C4-2B (cell line): Measurements from ENCODE around the gene CD81.
A peak's percentile ranks its signal among the peaks of the same experiment; 100 is the strongest.

Experiments
- H3K27ac ChIP-seq: fragments of 450-650 bp; 2 replicates; pipeline ENCODE4 v1.5.1; 2017
- CTCF ChIP-seq: fragments of 450-650 bp; conservative IDR thresholded peaks from 2 replicates; pipeline ENCODE4 v1.5.1; 2017; ENCODE audit warnings: mild to moderate bottlenecking
- ZFX ChIP-seq: fragments of 450-650 bp; IDR thresholded peaks from 2 replicates; pipeline ENCODE4 v1.6.1; 2017

The CD81 gene

GRCh38 chr11:2443406-2443805 is 66.3 kb downstream of the CD81 start:
- TF ChIP-seq ZFX, result no peak
- TF ChIP-seq CTCF, result no peak
- H3K27ac ChIP-seq, result no peak overlapping the region

- TF ChIP-seq ZFX (no peak), CTCF (no peak)
- H3K27ac ChIP-seq, result peak within 1 kb of the TSS; percentile 42
Measured at GRCh38 chr11:2443881-2444820, 67.0 kb downstream of the CD81 start, which contains the start of gene TRPM5. Gene TRPM5, minus strand, starts transcription at chr11:2444514. Its CDS starts 21,478 bp downstream, at chr11:2423036.

- peak; percentile 52; the same call in 1 of the 2 replicates for TF ChIP-seq ZFX
- TF ChIP-seq CTCF, result no peak
- peak within 1 kb of the TSS; percentile 42 for H3K27ac ChIP-seq
Measured at GRCh38 chr11:2444821-2445745, 68.0 kb downstream of the CD81 start, which contains the start of gene KCNQ1. Gene KCNQ1, plus strand, starts transcription at chr11:2445008. Its CDS starts 91 bp downstream, at chr11:2445099.

GRCh38 chr11:2445746-2446551 is 68.8 kb downstream of the CD81 start:
- TF ChIP-seq ZFX, result no peak

GRCh38 chr11:2446590-2447252 is 69.6 kb downstream of the CD81 start:
- H3K27ac ChIP-seq, result no peak overlapping the region
- TF ChIP-seq ZFX (no peak), CTCF (no peak)

More at GRCh38 chr11:2445746-2446551, 68.8 kb downstream of the CD81 start:
- peak overlapping the region; percentile 42 for H3K27ac ChIP-seq
